GM21360 (cell line): Measurements from ENCODE around the gene GGNBP2.

Source experiments
- ATAC-seq: cut with Tn5 transposase; IDR thresholded peaks from one replicate; pipeline ENCODE4 v1.9.1; 2021; ENCODE audit warnings: mild to moderate bottlenecking, moderate library complexity; ENCODE audit not compliant: unreplicated experiment

The GGNBP2 gene

DNA sequence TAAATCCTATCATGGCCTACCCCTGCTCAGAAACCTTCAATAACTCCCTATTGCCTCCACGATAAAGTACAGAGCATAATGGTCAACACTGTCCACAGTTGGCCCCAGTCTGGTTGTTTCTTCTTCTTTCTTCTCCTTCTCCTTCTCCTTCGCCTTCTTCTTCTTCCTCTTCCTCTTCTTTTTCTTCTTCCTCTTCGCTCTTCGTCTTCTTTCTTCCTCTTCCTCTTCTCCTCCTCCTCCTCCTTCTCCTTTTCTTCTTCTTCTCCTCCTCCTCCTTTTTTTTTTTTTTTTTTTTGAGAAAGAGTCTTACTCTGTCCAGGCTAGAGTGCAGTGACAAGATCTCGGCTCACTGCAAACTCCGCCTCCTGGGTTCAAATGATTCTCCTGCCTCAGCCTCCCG, 80.5 kb downstream of the GGNBP2 start:
- ATAC-seq = no peak

DNA sequence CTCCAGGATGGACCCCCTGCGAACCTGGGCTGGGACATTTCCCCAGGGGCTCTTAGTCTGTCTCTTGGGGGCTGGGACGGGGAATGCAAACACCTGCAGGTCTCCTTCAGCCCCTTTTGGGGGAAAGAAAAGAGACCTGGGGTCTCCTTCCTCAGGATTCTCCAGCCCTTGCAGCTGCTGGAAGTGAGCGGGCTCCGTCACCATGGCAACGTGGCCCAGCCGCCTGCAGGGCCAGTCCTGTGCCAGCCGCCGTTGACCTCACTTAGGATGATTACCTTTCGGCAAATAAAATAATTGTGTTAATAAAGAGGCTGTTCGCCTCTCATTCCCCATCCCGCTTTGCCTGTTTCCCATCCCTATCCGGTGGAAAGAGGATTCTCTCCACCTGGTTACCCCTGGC, 82.4 kb downstream of the GGNBP2 start:
- ATAC-seq = no peak

DNA sequence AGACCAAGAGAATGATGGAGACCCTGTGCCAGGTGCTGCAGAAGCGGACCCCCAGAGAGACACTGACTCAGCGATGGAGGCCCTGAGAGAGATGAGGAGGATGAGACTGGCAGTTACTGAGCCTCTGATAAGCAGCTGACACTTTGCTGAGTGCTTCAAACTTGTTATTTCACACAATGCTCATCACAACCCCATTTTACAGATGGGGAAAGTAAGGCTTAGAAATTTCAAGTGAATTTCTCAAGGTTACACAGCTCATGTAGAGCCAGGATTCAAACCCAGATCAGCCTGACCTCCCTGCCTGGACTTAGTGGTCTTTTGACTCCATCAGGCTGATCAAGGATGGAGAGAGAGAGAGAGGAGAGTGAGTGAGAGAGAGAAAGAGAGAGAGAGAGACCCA, 83.9 kb downstream of the GGNBP2 start:
- no peak for ATAC-seq

DNA sequence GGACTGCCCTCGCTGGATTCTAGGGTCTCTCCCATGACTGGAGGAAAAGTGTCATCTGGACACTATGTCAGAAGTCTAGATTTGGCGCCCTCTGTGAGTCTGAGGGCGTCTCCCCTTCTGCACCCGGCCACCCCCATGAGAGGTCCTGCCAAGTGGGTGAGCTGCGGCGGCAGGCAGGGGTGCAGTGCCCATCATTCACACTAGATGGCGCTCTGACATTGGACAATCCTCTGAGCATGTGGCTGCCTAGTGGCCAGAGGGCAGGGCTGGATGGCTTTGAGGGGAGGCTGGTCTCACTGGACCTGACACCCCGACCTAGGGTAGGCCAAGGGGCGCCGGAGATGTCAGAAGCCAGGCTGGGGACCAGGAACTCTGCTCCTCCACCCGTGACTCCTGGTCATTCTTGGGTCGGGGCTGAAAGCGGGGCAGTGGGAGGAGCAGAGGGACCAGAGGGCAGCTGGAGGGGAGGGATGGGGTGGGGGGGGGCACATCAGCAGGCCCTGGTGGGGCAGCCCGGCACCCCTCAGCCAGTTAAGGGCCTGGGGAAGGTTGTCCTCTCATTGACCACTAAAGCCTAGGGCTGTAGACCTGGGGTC, 84.6 kb downstream of the GGNBP2 start:
- no peak for ATAC-seq

DNA sequence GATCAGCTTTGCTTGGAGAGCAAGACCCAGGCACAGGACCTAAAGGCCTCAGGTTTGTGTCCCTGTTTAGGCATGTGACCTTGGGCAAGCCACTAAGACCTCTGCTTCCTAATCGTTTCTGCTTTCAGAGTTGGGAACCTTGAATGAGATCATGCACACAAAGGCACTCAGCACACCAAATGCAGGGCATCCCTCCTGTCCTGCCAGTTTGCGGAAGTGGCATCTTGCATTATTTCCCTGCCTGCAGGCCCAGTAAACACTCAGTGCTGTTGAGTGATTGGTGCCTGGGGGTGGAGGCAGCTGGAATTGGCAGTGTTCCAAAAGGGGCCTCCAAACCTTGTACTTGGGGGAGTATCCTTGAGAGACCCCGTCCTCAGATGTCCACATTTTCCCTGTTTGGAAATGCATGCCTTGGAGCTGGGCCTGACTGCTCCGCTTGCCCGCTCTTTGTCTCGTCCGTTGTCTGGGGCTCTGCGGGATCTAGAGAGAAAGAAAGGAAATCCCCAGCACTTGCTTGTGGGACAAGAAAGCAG, 85.3 kb downstream of the GGNBP2 start:
- ATAC-seq = no peak

DNA sequence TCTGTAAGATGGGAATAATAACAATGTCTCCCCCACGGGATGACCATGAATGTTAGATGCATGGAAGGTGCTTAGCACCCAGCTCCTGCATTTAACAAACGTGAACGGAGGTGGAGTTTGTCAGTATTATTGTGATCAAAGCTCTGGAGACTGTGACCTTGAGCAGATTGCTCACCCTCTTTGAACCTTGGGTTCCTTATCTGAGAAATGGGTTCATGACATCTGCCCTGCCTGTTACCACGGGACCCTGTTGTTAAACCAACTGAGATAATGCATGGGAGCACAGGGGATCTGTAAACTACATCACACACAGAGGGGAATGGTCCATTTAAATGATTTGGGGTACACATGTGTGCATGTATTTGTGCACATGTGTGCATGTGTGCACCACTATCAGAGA, 86.3 kb downstream of the GGNBP2 start:
- ATAC-seq = no peak

DNA sequence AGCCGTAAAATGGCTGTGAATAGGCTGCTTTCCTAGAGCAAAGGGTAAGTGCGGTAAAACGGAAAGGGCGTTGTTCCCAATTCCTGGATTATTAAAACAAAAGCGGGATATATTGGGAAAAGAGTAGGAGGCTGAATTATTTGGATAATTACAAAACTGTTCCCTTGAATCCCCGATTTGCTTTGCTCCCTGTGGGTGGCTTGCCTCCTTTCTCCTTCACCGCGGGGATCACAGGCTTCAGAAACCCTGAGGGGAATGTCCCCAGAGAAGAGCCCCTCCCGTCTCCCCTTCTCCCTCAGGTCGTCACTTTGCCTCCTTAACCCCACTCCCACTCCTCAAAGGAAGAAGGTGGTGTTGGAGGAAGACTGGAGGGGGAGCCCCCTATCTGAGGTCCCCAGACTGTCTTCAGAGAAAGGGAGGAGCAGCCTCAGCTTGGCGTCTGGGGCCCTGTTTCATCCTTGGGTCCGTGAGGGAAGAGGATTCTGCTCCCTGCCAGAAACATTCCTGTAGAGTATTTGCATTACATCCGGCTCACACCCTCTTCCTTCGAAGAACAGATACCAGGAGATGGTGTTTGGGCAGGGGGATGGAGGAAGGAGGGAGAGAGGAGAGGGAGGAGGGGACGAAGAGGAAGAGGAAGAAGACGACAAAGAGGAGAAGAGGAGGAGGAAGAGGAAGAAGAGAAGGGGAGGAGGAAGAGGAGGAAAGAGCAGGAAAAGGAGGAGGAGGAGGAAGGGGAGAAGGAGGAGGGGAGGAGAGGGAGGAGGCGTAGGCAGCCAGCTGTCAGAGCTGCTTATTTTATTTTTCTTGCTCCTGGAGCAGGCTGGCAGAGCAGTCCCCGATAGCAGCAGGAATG, 88.4 kb downstream of the GGNBP2 start:
- ATAC-seq = no peak
